ENCODE measurements around the gene PSG6.
"Not testable (repeated sequence)": the region's sequence is repeated elsewhere in the genome, so short reads cannot be mapped to it uniquely, and the experiment has no call there.

The PSG6 gene

GRCh38 chr19:42911731-42912130 is 6.0 kb downstream of the PSG6 start:
- not testable (repeated sequence) for DNase-seq (ENCODE audit: low read depth in 2 of 2)

- not testable (repeated sequence) for DNase-seq (ENCODE audit: low read depth in 2 of 2)
These were observed 11.5 kb downstream of the PSG6 start for GRCh38 chr19:42906162-42906561.

- not testable (repeated sequence) for DNase-seq (ENCODE audit: low read depth in 2 of 2)
These were observed 17.1 kb downstream of the PSG6 start for GRCh38 chr19:42900561-42900960.

- not testable (repeated sequence) for DNase-seq (ENCODE audit: low read depth in 2 of 2)
These were observed 18.0 kb downstream of the PSG6 start for GRCh38 chr19:42899674-42900073.

- DNase-seq (ENCODE audit: low read depth in 2 of 2), result not testable (repeated sequence)
These were observed 18.6 kb downstream of the PSG6 start for GRCh38 chr19:42899110-42899509.

- DNase-seq (ENCODE audit: low read depth in 2 of 2), result not testable (repeated sequence)
These were observed 19.0 kb downstream of the PSG6 start for GRCh38 chr19:42898656-42899055.

- not testable (repeated sequence) for DNase-seq (ENCODE audit: low read depth in 2 of 2)
These were observed 20.0 kb downstream of the PSG6 start for GRCh38 chr19:42897729-42898128.

- DNase-seq (ENCODE audit: low read depth in 2 of 2), result not testable (repeated sequence)
These were observed 27.2 kb downstream of the PSG6 start for GRCh38 chr19:42890446-42890845.

- DNase-seq (ENCODE audit: low read depth in 2 of 2), result not testable (repeated sequence)
These were observed 29.7 kb downstream of the PSG6 start for GRCh38 chr19:42887876-42888445.

GRCh38 chr19:42882730-42883129 is 35.0 kb downstream of the PSG6 start:
- not testable (repeated sequence) for DNase-seq (ENCODE audit: low read depth in 2 of 2)

- DNase-seq (ENCODE audit: low read depth in 2 of 2), result not testable (repeated sequence)
These were observed 35.7 kb downstream of the PSG6 start for GRCh38 chr19:42882010-42882409.

- DNase-seq (ENCODE audit: low read depth in 2 of 2), result not testable (repeated sequence)
These were observed 36.4 kb downstream of the PSG6 start for GRCh38 chr19:42881279-42881678.

GRCh38 chr19:42880621-42881020 is 37.1 kb downstream of the PSG6 start:
- not testable (repeated sequence) for DNase-seq (ENCODE audit: low read depth in 2 of 2)

GRCh38 chr19:42879613-42880012 is 38.1 kb downstream of the PSG6 start, which contains the start of gene PSG1:
Gene PSG1 (minus strand): TSS chr19:42879713. CDS start chr19:42879581, 132 bp downstream.
- DNase-seq (ENCODE audit: low read depth in 2 of 2), result no peak

GRCh38 chr19:42876596-42876995 is 41.1 kb downstream of the PSG6 start:
- not testable (repeated sequence) for DNase-seq (ENCODE audit: low read depth in 2 of 2)

- not testable (repeated sequence) for DNase-seq (ENCODE audit: low read depth in 2 of 2)
These were observed 41.8 kb downstream of the PSG6 start for GRCh38 chr19:42875881-42876280.

- DNase-seq (ENCODE audit: low read depth in 2 of 2), result not testable (repeated sequence)
These were observed 42.5 kb downstream of the PSG6 start for GRCh38 chr19:42874901-42875813.

GRCh38 chr19:42874136-42874535 is 43.6 kb downstream of the PSG6 start:
- DNase-seq (ENCODE audit: low read depth in 2 of 2), result not testable (repeated sequence)

GRCh38 chr19:42872608-42873007 is 45.1 kb downstream of the PSG6 start:
- DNase-seq (ENCODE audit: low read depth in 2 of 2), result no peak

GRCh38 chr19:42857544-42857867 is 60.2 kb downstream of the PSG6 start:
- no peak for DNase-seq (ENCODE audit: low read depth in 2 of 2)

GRCh38 chr19:42856866-42857543 is 60.7 kb downstream of the PSG6 start:
- DNase-seq (ENCODE audit: low read depth in 2 of 2), result not testable (repeated sequence)

- not testable (repeated sequence) for DNase-seq (ENCODE audit: low read depth in 2 of 2)
These were observed 62.9 kb downstream of the PSG6 start for GRCh38 chr19:42854745-42855144.
